Common myeloid progenitor, CD34-positive (primary cell): ENCODE measurements around the gene XRN1.
"Not testable (repeated sequence)": the region's sequence is repeated elsewhere in the genome, so short reads cannot be mapped to it uniquely, and the experiment has no call there.

Experiments
- CTCF ChIA-PET: fragments of 350-600 bp; sonication (Branson Sonifier 250); formaldehyde crosslinking; loops from one replicate; lab custom pipeline; 2021; ENCODE audit warnings: antibody characterized with exemption; lab: Charles Lee
- POLR2A ChIA-PET: fragments of 350-600 bp; sonication (Branson Sonifier 250); formaldehyde crosslinking; loops from one replicate; lab custom pipeline; 2021; ENCODE audit warnings: antibody characterized with exemption; lab: Charles Lee
- DNase-seq, 3 donors: peaks; one replicate each; pipeline versions ENCODE4 v3.0.0 to v3.0.0-alpha.2; 2013
- H3K27ac ChIP-seq, 2 experiments: 1 replicate in 1 of 2; 2 replicates in 1 of 2; pipeline ENCODE4 v1.7.0; 2013; ENCODE audit warnings: inconsistent platforms in 2 of 2, low read length in 2 of 2, mild to moderate bottlenecking in 2 of 2, low read depth in 1 of 2, moderate library complexity in 1 of 2; ENCODE audit not compliant: severe bottlenecking in 2 of 2, insufficient read depth in 1 of 2, poor library complexity in 1 of 2
- H3K27me3 ChIP-seq, 5 experiments: replicated peaks in 2 of 5; 1 replicate in 3 of 5; 2 replicates in 2 of 5; pipeline versions ENCODE4 v1.6.1 to v1.7.0; 2013; ENCODE audit warnings: low read length in 4 of 5, mild to moderate bottlenecking in 2 of 5, moderate library complexity in 2 of 5, inconsistent platforms in 1 of 5; ENCODE audit not compliant: insufficient read depth in 5 of 5, control insufficient read depth in 4 of 5
- H3K36me3 ChIP-seq, 4 experiments: 1 replicate in 2 of 4; 2 replicates in 2 of 4; pipeline versions ENCODE4 v1.6.1 to v1.7.0; 2013; ENCODE audit warnings: low read length in 3 of 4, control low read depth in 1 of 4, mild to moderate bottlenecking in 1 of 4; ENCODE audit not compliant: control insufficient read depth in 4 of 4, insufficient read depth in 4 of 4
- H3K4me1 ChIP-seq, 4 experiments: 1 replicate in 3 of 4; 2 replicates in 1 of 4; pipeline versions ENCODE4 v1.6.1 to v1.7.1; 2013; ENCODE audit warnings: low read length in 3 of 4, mild to moderate bottlenecking in 3 of 4, control low read depth in 1 of 4, inconsistent platforms in 1 of 4, moderate library complexity in 1 of 4; ENCODE audit not compliant: control insufficient read depth in 4 of 4, insufficient read depth in 4 of 4; ENCODE audit errors: control extremely low read depth in 1 of 4
- H3K4me3 ChIP-seq, 7 experiments: 1 replicate in 4 of 7; 2 replicates in 3 of 7; pipeline versions ENCODE4 v1.5.1 to v1.7.0; 2013; ENCODE audit warnings: mild to moderate bottlenecking in 7 of 7, low read length in 6 of 7, moderate library complexity in 6 of 7, inconsistent platforms in 2 of 7, low read depth in 2 of 7, control low read depth in 1 of 7; ENCODE audit not compliant: insufficient read depth in 4 of 7, control insufficient read depth in 1 of 7; ENCODE audit errors: extremely low read depth in 1 of 7
- H3K9me3 ChIP-seq, 5 experiments: 1 replicate in 4 of 5; 2 replicates in 1 of 5; pipeline versions ENCODE4 v1.6.1 to v1.7.1; 2013; ENCODE audit warnings: low read length in 4 of 5, mild to moderate bottlenecking in 2 of 5, inconsistent platforms in 1 of 5, low read depth in 1 of 5, moderate library complexity in 1 of 5; ENCODE audit not compliant: control insufficient read depth in 4 of 5, insufficient read depth in 2 of 5; ENCODE audit errors: control extremely low read depth in 1 of 5
- WGBS: methylation state at CpG from one replicate; pipeline ENCODE4 v1.1.5; 2013; ENCODE audit not compliant: insufficient coverage; 5-methylcytosine and 5-hydroxymethylcytosine counted together

Gene XRN1

DNA sequence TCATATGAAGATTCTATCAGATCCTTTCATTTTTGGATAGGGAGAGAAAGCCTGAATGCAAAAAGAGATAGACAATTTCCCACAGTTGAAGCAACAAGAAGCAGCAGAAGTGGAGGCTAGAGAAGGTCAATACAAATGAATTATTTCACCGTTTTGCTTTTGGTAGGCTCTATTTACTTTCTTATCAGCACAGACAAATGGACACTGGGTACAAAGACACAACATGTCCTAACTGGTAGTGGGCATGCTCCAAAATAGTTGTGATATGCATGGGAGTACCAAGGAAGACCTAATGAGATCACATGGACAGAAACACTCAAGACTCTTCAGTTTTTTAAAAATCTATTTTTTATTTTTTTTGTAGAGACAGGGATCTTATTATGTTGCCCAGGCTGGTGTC, 99.4 kb downstream of the XRN1 start:
- peaks cover 23 to 68% (median 37%) of the 10 kb centered on the region in 4 experiments for H3K36me3 ChIP-seq
- no peaks in the 10 kb centered on the region for H3K4me1 ChIP-seq

DNA sequence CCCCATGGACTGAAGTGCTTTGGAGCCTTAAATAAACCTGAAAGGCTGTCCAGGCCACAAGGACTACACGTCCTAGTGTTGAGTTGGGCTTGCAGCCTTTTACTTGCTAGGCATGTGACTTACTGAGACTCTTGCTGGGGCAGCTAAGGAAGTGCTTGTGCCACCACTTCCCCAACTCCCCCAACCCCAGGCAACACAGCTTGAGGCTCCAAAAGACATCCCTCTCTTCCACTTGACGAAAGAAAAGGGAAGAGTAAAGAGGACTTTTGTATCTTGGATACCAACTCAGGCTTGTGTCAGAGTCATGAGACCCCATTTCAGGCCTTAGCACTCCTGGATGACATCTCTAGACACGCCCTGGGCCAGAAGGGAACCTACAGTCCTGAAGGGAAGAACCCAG, 109.8 kb downstream of the XRN1 start:
- Histone ChIP-seq H3K27me3 (no peaks in the 10 kb centered on the region), H3K9me3 (peaks cover 1 to 19% (median 6%) of the 10 kb centered on the region in 5 experiments), H3K27ac (no peak overlapping the region), H3K36me3 (peaks cover 22 to 71% (median 26%) of the 10 kb centered on the region in 4 experiments), H3K4me3 (no peak overlapping the region), H3K4me1 (peaks cover 0 to 12% (median 4%) of the 10 kb centered on the region in 4 experiments)
- 58% methylated on average over 3 of the region's 3 CpGs for WGBS
- peak in 2 of 3 donors; percentile 26 to 31 for DNase-seq
- ChIA-PET CTCF (no interaction called here), POLR2A (no interaction called here)

More for the DNA sequence above, 99.4 kb downstream of the XRN1 start:
- DNase-seq, result no peak
- Histone ChIP-seq H3K27me3 (no peaks in the 10 kb centered on the region), H3K9me3 (peaks cover 0 to 3% (median 0%) of the 10 kb centered on the region in 5 experiments), H3K27ac (no peak overlapping the region), H3K4me3 (no peak overlapping the region)
- ChIA-PET POLR2A (no interaction called here), CTCF (no interaction called here)
- WGBS, result no CpG with 5 or more reads among the region's 1 CpG

GRCh38 chr3:142332390-142332789, 115.4 kb downstream of the XRN1 start:
- POLR2A ChIA-PET, result no interaction called here
- H3K9me3 ChIP-seq, result no peaks in the 10 kb centered on the region
- no peak overlapping the region for H3K27ac ChIP-seq
- peaks cover 19 to 68% (median 32%) of the 10 kb centered on the region in 4 experiments for H3K36me3 ChIP-seq
- WGBS, result no CpG with 5 or more reads among the region's 2 CpGs
- CTCF ChIA-PET, result no interaction called here
- no peak for DNase-seq
- no peak overlapping the region for H3K4me3 ChIP-seq
- H3K27me3 ChIP-seq, result no peaks in the 10 kb centered on the region
- no peaks in the 10 kb centered on the region for H3K4me1 ChIP-seq

DNA sequence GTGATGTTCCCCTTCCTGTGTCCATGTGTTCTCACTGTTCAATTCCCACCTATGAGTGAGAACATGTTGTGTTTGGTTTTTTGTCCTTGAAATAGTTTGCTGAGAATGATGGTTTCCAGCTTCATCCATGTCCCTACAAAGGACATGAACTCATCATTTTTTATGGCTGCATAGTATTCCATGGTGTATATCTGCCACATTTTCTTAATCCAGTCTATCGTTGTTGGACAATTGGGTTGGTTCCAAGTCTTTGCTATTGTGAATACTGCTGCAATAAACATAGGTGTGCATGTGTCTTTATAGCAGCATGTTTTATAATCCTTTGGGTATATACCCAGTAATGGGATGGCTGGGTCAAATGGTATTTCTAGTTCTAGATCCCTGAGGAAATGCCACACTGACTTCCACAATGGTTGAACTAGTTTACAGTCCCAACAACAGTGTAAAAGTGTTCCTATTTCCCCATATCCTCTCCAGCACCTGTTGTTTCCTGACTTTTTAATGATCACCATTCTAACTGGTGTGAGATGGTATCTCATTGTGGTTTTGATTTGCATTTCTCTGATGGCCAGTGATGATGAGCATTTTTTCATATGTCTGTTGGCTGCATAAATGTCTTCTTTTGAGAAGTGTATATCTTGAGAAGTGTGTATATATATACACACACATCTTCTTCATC, 123.4 kb downstream of the XRN1 start:
- H3K9me3 ChIP-seq, DNase-seq, H3K27me3 ChIP-seq, POLR2A ChIA-PET, H3K27ac ChIP-seq, CTCF ChIA-PET, H3K4me3 ChIP-seq, H3K4me1 ChIP-seq: not testable (repeated sequence)
- H3K36me3 ChIP-seq, result peaks cover 11 to 62% (median 18%) of the 10 kb centered on the region in 4 experiments
- 100% methylated on average over 1 of the region's 1 CpG for WGBS

- Histone ChIP-seq H3K9me3 (peaks cover 0 to 2% (median 0%) of the 10 kb centered on the region in 5 experiments), H3K4me1 (no peaks in the 10 kb centered on the region), H3K27ac (no peak overlapping the region), H3K4me3 (no peak overlapping the region), H3K36me3 (peaks cover 11 to 50% (median 23%) of the 10 kb centered on the region in 4 experiments), H3K27me3 (no peaks in the 10 kb centered on the region)
- ChIA-PET POLR2A (interaction anchor here (0.7 kb wide), 1 partner anchor 169 kb away, joined by 3 read pairs; no protein-coding TSS in a partner anchor), CTCF (no interaction called here)
- no peak for DNase-seq
- 100% methylated on average over 1 of the region's 3 CpGs for WGBS
These were observed 127.9 kb downstream of the XRN1 start for GRCh38 chr3:142319912-142320311.

DNA sequence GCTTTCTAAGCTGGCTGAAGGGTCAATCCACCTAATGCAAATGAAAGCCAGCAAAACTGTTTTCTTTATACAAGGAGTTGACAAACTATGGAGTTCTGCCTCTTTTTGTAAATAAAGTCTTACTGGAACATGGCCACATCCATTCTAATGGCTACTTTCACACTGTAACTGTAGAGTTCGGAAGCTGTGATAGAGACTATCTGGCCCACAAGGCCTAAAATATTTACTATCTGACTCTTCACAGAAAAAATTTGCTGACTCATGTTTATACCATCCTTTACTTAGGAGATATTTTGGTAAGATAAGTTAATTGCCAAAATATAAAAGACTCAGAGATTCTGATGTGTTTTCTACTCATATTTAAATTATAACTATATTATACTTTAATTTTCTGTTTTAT, 128.7 kb downstream of the XRN1 start:
- H3K4me3 ChIP-seq, result no peak overlapping the region
- POLR2A ChIA-PET, result no interaction called here
- peak in 1 of 3 donors; percentile 14 for DNase-seq
- no CpG with 5 or more reads among the region's 1 CpG for WGBS
- peaks cover 11 to 52% (median 23%) of the 10 kb centered on the region in 4 experiments for H3K36me3 ChIP-seq
- no peaks in the 10 kb centered on the region for H3K4me1 ChIP-seq
- H3K27me3 ChIP-seq, result no peaks in the 10 kb centered on the region
- H3K27ac ChIP-seq, result no peak overlapping the region
- CTCF ChIA-PET, result no interaction called here
- H3K9me3 ChIP-seq, result no peaks in the 10 kb centered on the region

DNA sequence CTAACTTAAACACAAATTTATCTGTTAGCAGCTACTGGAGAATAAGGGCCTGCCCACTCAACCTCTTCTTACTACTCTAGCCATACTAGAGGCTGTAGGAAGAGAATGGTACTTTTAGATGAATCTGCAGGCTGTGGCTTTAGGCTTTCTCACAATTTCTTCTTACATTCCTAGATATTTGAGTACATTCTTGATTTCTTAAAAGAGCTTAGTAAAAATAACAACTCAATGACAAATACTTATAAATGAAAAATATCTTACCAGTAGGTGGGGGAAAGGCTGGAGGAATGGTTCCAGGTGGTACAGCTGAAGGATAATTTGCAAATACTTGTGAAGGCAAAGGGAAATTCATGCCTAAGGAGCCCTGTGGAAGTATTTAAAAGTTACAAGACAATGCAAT, 129.5 kb downstream of the XRN1 start:
- H3K27me3 ChIP-seq, result no peaks in the 10 kb centered on the region
- H3K4me1 ChIP-seq, result no peaks in the 10 kb centered on the region
- no peak for DNase-seq
- ChIA-PET CTCF (interaction anchor here (1.1 kb wide), 1 partner anchor 46 kb away, joined by 3 read pairs; no protein-coding TSS in a partner anchor), POLR2A (interaction anchor here (0.6 kb wide), 1 partner anchor 532 kb away, joined by 4 read pairs; no protein-coding TSS in a partner anchor)
- no peaks in the 10 kb centered on the region for H3K9me3 ChIP-seq
- peaks cover 13 to 56% (median 23%) of the 10 kb centered on the region in 4 experiments for H3K36me3 ChIP-seq
- no peak overlapping the region for H3K4me3 ChIP-seq
- H3K27ac ChIP-seq, result no peak overlapping the region
